GM19328 (cell line): Measurements from ENCODE around the gene AGPAT1.

Experiments
- ATAC-seq: cut with Tn5 transposase; IDR thresholded peaks from one replicate; pipeline ENCODE4 v1.9.1; 2021; ENCODE audit warnings: mild to moderate bottlenecking, moderate library complexity; ENCODE audit not compliant: unreplicated experiment

The AGPAT1 gene

GRCh38 chr6:32127409-32127716, 48.5 kb downstream of the AGPAT1 start:
- no peak for ATAC-seq

- ATAC-seq = no peak
Measured at GRCh38 chr6:32126880-32127279, 49.0 kb downstream of the AGPAT1 start.

- ATAC-seq = no peak
Measured at GRCh38 chr6:32123681-32124080, 52.2 kb downstream of the AGPAT1 start.

- ATAC-seq = no peak
Measured at GRCh38 chr6:32120573-32121059, 55.3 kb downstream of the AGPAT1 start.

GRCh38 chr6:32118782-32119628, 56.9 kb downstream of the AGPAT1 start:
- ATAC-seq = no peak
